Activated CD4-positive, alpha-beta T cell treated with anti-CD3 and anti-CD28 coated beads, Interleukin-2, amount 50 U/mL, for 1 hour (primary cell): Measurements from ENCODE around the gene PTPRD.

ENCODE experiments used
- DNase-seq: peaks from one replicate; pipeline ENCODE4 v3.0.0-alpha.2; 2020

The PTPRD gene

GRCh38 chr9:8534828-8535227 lies 2078.0 kb downstream of the PTPRD start:
- DNase-seq = no peak

DNA sequence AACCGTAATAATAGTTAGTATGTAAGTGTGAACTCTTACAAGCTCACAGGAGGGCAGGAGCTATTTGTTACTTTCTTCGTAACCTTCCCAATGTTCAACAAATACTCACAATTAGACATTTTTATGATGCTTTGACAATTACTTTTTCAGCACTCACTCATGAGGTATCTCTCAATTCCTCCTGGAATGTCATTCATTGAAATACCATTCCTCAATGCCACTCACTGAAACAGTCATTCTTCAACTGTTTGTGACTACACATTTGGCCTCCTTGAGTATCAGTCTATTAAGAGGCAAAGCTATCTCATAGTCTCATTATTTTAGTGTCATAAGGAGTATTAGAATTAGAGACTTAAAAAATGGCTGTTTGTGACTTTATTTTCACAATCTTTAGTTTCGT lies 2079.1 kb downstream of the PTPRD start:
- no peak for DNase-seq

DNA sequence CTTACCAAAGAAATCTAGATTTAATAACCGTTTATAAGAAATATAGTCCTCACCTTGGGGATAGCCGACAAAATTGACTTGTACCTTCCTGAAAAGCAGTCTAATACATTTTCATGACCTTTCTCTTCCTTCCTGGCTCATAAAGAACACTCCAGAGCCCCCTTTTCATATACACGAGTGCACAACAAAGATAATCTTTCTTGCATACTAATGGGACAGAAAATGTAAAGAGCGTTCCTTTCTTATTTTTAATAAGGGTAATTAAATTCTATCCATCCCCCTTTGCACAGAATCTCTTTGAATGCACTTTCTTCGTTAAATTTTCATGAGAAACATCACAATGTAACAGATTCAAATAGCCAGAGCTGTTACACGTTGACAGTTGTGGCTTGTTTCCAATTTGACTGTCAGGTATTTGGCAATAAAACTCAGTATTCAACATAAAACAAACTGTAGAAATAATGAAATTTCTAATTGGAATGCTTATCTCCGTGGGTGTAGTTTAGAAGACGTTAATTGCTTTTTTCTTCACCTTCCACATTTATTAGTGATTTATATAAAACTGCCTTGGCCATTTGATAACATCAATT lies 2080.9 kb downstream of the PTPRD start:
- no peak for DNase-seq

- DNase-seq = no peak
Observed at GRCh38 chr9:8521112-8521511, 2091.7 kb downstream of the PTPRD start.

GRCh38 chr9:8515748-8516147 lies 2097.1 kb downstream of the PTPRD start:
- no peak for DNase-seq

- no peak for DNase-seq
Observed at GRCh38 chr9:8514760-8515159, 2098.0 kb downstream of the PTPRD start.

- no peak for DNase-seq
Observed at GRCh38 chr9:8508671-8509290, 2104.0 kb downstream of the PTPRD start.

GRCh38 chr9:8494571-8494970 lies 2118.2 kb downstream of the PTPRD start:
- no peak for DNase-seq

- DNase-seq = no peak
Observed at GRCh38 chr9:8492679-8493078, 2120.1 kb downstream of the PTPRD start.

- no peak for DNase-seq
Observed at GRCh38 chr9:8492024-8492423, 2120.8 kb downstream of the PTPRD start.

DNA sequence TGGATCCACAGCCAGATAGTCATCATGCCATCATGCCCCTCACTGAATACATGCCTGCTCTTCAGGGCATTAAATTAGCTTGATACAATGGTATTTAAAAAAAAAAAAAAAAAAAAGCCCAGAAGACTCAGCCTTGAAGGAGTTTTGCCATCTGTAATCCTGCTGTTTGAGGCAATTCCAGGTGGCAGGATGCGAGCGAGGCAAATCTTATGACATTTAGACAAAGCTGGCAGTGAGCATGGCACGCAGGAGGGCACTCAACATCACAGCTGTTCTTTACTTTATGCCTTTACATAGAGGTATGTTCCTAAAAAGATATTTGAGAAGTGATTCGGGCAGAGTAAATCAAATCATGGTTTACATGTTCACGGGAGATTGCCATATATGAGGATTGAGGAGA lies 2121.2 kb downstream of the PTPRD start:
- DNase-seq = no peak

DNA sequence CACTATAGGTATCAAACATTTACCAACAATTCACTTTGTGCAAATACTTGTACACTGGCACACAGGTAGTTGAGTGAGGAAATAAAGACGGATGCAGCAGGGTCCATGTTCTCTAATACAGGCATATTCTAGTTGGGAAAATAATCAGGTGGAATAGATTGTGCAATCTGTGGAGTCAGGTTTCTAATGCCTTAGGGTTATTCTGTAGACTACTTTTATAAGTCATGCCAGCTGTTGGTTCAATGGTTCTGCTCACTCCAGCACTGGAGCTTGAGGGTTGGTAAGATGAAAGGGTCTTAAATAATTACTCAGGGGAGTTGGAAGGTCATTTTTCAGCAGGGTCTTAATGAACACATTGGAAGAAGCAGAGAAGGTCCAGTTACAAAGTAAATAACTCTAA lies 2123.0 kb downstream of the PTPRD start:
- DNase-seq = no peak

- DNase-seq = no peak
Observed at GRCh38 chr9:8486095-8486494, 2126.7 kb downstream of the PTPRD start.

DNA sequence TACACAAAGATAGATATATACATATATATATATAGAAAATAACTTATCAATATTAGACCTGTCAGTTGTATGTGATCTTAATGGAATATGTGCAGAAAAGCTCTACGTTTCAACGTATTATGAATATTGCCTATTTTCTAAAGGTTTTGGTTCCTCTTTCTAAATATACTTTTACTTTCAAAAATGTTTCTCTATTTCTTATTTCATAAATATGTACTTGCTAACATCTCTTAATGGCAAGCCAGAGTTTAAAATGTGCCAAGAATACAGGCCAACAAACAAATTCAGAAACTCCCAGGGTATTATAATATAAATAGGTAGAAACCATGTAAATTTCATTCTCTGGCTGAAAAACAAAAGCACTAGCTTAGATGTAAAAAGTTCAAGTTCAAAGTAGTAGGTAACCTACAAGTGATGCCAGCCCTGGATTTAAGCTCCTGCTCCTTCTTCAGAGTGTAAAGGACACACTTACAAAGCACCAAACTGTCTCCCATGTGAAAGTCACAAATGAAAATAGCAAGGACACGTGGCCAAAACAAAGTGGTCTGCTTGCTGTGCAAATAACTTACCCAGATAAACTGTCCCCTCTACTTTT lies 2128.1 kb downstream of the PTPRD start:
- DNase-seq = no peak

DNA sequence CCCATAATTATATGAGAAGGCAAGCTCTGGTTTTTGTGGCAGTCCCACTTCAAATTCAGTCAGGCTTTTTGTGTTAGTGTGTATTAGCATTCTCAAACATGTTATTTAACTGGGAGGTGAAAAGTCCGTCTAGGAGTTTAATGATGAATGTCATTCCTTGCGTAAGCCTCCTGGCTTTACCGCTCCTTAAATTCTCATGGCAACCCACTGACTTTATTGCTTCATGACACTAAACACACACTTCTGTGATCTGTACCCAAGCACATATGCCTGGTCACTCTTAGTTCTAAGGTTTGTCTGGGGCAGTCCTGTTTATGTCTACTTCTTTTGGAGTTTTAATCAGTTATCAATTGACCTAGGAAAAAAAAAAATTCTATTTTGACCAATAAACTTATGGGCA lies 2135.4 kb downstream of the PTPRD start:
- DNase-seq = no peak

DNA sequence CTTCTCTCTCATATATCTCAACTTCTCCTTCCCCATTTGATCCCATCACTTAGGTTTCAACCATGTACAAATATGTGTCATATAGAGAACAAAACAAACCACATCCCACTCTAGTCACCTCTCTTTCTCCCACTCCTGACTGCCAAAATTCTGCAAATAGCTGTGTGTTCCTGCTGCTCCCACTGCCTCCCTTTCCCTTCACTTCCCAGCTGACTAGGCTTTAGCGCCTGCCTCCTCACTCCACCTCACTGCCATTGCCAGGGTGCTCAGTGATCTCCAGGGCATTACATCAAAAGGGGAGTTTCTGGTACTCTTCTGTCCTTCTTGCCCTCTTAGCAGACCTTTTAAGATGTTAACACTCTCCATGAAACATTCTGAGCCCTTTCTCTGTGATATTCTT lies 2137.9 kb downstream of the PTPRD start:
- DNase-seq = no peak

DNA sequence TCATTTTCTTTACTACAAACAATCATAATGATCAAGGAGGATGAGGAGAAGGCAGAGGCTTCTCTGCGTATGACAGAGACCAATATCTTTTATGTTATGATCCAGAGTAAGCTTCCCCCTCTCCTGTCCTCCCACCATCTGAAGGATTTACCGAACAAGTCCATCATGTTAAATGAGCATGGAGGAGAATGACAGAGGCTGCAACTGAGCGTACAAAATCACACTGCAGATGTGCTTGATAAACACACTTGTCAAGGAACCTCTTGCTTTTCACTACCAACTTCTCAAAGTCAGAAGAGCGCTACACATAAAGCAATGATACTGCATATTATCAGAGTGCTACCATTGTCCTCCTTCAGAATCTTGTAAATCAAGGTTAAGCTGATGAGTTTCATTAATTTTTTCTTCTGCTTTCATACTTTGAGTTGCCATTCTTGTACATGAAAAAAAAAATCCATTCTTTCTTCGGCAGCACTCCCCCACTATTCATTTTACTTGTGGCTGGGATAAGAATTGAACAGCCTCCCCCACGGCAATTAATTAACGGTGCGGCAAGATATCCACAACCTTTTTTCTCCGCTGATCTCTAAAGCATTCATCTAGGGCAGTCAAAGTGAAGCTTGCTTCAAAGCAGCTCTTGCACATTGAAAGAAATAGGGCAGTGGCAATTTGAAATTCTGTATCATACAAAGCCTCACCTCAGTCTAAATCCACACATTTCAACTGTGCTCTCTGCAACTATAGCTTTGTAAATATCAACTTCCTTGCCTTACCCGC lies 2139.4 kb downstream of the PTPRD start:
- no peak for DNase-seq

DNA sequence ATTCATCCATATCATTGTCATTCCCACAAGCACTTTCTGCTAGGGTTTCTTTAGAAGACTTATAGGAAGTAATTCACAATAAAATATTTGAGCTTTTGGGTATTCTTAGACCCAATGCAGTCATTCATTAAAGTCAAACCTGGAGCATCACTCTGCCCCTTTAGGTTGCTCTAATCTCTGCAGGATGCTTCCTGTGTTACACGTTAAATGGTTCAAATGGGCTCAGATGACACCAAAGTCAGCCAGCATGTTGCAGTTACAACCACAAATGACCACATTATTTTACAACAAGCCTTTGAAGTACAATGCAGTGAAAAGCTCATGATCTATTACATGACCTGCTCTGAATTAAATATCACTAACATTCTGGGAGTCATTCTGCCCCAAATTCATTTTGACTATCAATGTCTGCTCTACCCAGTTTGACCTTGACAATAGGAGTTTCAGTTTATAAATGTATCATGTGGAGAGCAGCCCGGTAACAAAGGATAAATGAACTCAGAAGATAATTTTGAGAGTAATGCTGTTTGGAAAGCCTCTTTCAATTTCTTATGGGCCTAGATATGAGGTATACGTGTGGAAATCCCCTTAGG lies 2144.7 kb downstream of the PTPRD start:
- DNase-seq = no peak

DNA sequence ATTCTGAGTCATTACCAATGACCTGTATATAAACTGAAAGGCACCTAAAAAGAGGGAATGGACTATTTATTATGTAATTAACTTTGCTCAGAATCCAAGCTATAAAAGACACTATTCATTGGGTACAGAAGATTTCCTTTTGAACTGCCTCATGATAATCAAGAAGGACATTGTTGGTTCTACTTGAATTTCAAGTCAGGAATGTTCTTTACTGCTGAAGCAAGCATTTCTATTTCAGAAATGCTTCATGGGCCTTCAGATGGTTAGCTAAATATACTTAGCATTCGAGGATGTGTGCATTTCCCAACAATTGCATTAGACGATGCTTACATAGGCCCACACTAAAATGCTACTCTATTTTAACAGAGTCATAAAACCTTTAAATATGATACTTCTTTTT lies 2155.0 kb downstream of the PTPRD start:
- DNase-seq = no peak

GRCh38 chr9:8457055-8457454 lies 2155.7 kb downstream of the PTPRD start:
- DNase-seq = no peak

DNA sequence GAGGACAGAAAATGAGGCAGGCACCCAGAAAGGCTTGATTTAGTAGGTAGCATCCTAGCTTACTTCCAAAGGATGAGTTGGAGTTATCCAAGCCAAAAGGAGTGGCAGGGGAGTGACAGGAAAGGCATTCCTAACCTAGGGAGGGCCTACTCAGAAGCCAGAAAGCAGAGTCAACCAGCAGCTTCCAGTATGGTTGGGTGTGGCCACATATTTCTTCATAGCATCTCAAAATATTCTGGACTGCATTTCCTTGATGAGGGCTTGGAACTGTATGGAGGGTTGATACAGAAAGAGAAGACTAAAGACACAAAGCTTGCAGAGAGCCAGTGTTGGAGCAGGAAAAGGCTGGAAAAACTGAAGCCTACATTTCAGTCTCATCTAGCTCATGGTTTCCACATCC lies 2156.5 kb downstream of the PTPRD start:
- no peak for DNase-seq

- no peak for DNase-seq
Observed at GRCh38 chr9:8450810-8451545, 2161.8 kb downstream of the PTPRD start.

DNA sequence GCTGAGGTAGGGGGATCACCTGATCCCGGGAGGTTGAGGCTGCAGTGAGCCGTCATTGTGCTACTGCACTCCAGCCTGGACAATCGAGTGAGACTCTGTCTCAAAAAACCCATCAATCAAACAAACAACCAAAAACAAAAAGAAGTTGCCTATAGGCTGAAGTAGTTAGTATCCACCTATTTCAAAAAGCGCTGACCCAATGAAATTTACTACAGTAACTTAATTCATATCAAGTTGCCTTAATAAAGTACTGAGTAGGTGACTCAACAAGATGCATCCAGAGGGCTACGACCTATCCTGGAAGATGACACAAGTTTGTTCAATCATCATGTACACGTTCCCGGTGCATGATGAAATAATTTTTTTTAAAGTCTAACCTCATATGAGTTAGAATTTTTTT lies 2164.6 kb downstream of the PTPRD start:
- DNase-seq = no peak
